ENCODE measurements around the gene SLC8A1.

The SLC8A1 gene

DNA sequence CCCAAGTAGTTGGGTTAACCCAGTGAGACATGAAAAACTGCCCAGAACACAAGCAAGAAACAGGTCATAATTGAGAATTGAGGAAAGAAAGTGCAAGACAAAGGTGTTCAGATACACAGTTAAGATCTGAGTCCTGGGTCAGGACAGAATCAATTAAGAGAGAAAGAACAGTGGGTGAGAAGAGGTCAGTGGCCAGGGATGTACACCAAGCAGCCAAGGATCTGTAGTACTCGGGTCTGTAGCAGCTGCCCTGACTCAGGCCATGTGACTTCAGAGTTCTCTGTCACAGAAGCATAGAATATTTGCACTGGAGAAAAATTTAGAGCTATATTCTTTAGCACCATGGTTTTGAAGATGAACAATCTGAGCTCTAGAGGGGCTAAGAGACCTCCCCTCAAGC, 141.6 kb downstream of the SLC8A1 start:
- DNase-seq (ENCODE audit: low read depth): no peak

DNA sequence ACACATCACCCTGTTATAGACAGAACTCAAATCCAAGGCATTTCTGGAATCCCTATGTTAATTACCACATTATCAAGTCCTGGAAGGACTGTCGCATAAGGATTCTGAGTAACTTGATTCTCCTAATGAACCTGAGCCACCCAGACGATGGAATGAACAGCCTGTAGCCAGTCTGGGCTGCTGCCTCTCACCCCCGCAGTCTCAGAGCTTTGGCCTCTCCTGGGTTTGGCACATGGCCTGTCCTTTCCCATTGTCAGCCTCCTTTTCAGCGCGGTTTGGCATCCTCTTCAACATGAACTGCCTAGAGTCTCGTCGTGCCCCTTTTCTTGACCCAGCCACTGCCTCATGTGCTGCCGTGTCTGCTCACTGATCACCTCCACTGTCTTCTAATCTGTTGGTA, 147.6 kb downstream of the SLC8A1 start:
- DNase-seq (ENCODE audit: low read depth): no peak

- no peak for DNase-seq (ENCODE audit: low read depth)
These were observed 148.1 kb downstream of the SLC8A1 start for GRCh38 chr2:40303746-40304145.

DNA sequence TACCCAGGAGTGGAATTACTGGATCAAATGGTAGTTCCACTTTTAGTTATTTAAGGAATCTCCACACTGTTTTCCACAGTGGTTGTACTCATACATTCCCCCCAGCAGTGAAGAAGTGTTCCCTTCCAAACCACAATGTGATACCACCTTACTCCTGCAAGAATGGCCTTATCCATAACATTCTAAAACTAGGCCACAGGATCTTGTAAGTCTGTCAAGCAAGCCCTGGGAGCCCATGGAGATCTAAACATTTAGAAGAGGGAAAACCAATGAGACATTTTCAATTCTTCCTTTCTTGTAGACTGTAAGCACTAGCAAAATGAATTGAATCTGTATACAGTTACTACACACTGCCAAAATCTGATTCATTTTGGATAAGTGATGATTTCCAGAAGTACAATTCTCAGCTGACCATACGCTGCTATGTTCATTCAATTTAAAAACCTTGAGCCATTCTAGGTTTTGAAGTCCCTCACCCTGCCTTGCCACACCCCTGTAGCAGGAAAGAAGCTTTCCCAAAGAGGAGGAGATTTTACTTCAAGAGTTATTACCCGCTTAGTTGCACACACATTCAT, 149.1 kb downstream of the SLC8A1 start:
- no peak for DNase-seq (ENCODE audit: low read depth)

GRCh38 chr2:40300391-40300790, 151.5 kb downstream of the SLC8A1 start:
- DNase-seq (ENCODE audit: low read depth): no peak

- no peak for DNase-seq (ENCODE audit: low read depth)
These were observed 152.1 kb downstream of the SLC8A1 start for GRCh38 chr2:40299781-40300180.

GRCh38 chr2:40299173-40299572, 152.7 kb downstream of the SLC8A1 start:
- no peak for DNase-seq (ENCODE audit: low read depth)

GRCh38 chr2:40298026-40298425, 153.9 kb downstream of the SLC8A1 start:
- DNase-seq (ENCODE audit: low read depth): no peak

- DNase-seq (ENCODE audit: low read depth): no peak
These were observed 159.6 kb downstream of the SLC8A1 start for GRCh38 chr2:40292291-40292690.

DNA sequence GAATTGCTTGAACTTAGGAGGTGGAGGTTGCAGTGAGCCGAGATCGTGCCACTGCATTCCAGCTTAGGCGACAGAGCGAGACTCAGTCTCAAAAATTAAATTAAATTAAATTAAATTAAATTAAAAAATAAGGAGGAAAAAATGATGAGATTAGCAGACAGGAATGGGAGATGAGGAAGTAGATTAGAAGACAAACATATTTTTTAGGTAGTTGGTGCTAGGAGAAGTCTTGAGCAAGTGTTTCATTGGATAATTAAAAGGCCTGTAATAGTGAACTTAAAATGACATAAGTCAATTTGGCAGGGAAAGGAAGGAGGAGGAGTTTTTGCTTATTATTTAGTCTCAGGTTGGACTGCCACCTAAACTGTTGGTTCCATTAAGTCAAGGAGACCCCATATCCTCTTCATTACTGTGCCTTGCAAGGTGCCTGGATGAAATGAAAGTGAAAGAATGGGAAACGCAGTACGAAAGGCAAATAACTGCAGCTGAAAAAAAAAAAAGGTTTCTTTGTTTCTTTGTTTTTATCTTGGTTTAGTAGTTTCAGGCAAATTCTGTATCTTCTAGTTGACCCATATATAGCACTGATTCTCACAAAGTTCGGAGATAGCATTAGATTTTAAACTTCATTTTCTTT, 162.0 kb downstream of the SLC8A1 start:
- DNase-seq (ENCODE audit: low read depth): no peak

DNA sequence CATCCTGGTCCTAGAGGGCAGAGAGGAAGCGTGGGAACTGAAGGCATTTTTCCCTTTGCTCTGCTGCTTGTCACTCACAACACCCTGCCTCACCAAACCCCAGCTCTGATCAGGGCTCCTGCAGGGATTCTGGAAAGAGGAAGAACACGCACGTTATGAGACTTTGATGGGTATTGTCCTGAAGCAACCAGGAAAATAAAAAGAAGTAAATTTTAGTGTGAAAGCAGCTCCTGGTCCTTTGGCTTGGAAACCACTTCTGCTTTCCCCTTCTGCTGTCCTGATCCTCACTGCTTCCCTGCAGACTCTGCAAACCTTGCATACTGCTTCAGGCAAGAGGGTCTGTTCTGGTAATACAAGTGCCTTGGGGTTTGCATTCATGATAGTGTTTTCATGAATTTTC, 164.1 kb downstream of the SLC8A1 start:
- no peak for DNase-seq (ENCODE audit: low read depth)

GRCh38 chr2:40287195-40287594, 164.7 kb downstream of the SLC8A1 start:
- DNase-seq (ENCODE audit: low read depth): no peak

DNA sequence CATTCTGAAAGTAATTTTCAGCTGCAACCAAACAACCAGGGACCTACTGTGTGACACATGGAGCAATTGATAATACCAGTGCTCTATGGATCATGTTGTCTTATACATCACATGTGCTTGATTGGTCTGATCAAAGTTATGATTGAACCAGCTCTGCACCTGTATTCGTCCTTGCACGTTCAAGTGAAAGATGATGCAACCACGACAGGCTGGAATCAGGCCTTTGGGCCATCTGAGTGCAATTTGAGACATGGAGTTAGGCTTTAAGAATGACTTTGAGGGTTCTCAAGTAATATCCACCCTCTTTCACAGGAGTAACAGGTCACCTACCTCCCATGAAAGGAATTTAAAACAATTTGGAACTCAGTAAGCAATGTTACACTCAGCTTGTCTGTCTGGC, 165.2 kb downstream of the SLC8A1 start:
- no peak for DNase-seq (ENCODE audit: low read depth)

DNA sequence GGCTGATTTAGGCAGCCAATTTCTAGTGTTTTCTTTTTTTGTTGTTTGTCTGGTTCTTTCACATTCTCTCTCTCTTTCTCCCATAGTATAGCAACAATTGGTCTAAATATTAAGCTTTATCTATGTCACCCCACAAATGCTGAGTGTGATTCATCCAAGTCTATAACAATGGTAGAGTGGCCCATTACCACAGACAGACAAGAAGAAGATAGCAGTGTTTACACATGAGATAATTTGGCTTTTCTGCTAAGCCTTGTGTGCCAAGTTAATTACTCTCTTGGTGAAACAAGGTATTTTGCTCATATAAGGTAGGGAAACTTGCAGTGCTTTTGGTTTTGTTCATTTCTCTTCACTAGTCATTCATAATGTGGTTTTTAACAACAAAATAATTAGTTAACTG, 166.5 kb downstream of the SLC8A1 start:
- DNase-seq (ENCODE audit: low read depth): no peak

DNA sequence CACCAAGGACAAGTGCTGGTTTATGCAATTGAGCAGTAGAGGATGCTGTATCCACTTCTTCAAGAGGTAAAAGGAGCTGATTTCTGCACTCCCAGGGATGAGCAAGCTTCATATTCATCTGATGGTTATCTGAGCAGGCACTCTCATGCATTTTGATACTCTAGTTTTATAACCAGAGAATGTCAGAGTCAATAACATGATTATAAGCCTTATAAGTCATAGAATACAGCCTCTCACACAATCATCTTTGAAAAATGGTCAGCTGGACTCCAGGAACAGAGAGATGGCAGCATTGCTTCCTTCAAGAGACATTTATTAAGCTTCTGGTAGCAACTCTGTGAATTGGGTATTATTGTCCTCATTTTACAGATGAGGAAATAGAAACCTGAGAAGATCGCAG, 167.1 kb downstream of the SLC8A1 start:
- no peak for DNase-seq (ENCODE audit: low read depth)

DNA sequence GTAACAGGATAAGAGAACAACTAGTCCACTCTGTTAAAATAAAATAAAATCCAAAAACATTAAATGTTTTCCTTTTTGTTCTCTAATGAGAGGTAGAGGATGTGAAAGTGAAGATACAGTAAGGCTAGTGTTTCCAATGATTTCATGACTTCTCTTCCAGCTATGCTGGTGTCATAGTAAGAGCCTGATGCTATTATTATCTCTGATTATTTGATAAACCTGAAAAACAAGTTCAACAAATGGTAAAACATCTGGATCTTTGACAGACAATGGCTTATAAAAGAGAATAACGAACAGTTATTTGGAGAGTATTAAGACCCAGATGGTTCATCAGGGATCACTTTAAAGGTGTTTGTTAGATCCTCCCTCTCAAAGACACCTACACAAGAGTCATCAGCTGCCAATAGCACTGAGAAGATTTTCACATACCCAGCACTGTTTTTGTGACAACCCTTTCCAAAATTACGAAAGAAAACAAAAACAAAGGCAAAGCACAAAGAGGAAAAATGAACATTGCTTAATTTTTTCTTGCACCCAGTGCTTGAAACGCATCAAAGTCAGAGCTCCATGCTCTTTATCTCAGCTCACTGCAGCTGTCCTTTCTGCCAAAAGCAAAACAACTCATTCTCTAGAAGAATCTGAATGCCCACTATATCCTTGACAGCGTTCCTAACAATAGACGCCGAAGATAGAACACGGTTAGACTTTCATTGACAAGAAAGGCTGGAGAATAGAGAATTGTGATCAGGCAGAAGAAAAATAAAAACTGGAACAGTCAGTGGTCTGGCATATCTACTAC, 168.6 kb downstream of the SLC8A1 start:
- no peak for DNase-seq (ENCODE audit: low read depth)

- no peak for DNase-seq (ENCODE audit: low read depth)
These were observed 169.5 kb downstream of the SLC8A1 start for GRCh38 chr2:40282428-40282827.

DNA sequence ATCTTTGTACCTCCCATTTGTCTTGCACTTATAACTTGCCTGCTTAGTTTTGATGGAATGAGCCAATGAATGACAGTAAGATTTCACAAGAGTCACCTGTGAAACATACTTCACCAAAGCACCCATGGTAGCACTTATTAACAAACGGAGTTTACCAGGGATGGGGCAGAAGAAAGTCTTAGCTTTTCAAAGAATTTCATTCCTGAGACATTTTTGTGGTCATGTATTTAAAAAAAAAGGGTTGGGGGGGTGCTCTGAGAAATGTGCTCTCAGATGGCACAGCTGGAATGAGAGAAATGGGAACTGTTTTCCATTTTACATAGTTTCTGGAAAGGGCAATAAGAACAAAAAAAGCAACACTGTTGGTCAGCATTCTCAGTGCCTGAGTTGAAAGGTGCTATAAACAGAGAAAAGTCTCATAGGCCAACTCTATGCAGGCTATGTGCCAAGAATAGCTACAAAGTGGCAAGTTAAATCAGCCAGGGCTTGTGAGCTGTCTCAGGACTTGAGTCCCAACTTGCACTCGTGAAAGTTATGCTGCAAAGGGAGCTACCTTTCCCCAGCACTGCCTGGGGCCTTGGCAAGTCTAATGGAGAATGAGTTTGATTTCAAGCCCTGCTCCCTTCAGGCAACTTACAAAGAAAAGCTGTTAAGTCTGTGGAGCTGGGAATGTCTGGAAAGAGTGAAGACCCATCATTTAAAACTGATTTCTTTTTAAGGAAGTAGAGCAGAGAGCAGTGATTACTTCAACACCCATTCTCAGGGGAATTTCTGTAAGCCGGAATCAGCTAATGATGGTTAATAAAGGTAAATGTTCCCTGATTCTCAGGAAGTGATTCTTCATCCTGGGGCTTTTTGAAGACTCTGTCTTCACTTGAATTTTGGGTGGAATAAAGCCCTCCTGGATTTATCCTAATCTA, 170.6 kb downstream of the SLC8A1 start:
- no peak for DNase-seq (ENCODE audit: low read depth)

DNA sequence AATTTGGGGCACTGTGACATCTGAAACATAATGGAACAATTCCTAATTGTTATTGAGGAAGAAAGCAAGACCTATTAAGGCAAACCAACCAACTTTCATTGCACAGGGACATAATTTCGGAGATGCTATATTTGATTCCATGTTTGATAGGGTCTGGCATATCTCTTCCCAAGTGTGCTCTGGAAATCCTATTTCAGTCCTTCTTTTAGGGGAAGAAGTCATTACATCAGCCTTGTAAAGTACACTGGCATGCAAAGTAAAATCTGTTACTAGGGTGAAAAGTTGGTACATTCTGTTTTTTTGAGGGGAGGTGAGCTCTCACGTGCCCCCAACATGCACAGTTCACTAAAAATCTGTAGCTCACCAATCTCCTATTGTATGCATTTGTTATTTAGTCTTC, 172.4 kb downstream of the SLC8A1 start:
- DNase-seq (ENCODE audit: low read depth): no peak

DNA sequence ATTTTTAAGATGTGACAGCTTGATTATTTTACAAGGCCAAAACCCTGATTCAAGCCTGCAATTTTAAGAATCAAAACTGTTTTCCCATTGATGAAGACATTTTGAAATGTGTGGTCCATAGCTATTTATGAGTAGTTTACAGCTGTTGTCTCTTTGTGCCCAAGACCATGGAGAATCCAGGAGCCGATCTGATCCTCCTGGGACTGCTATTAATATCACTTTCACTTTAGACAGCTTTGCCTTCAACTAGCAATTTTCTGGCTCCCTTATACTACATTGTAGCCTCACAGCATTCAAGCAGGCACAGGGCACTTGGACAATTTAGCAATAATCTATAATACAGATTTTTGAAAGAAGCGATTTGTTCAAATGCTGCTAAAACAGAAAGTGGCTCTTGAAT, 172.9 kb downstream of the SLC8A1 start:
- DNase-seq (ENCODE audit: low read depth): no peak

- DNase-seq (ENCODE audit: low read depth): no peak
These were observed 175.8 kb downstream of the SLC8A1 start for GRCh38 chr2:40276076-40276475.

DNA sequence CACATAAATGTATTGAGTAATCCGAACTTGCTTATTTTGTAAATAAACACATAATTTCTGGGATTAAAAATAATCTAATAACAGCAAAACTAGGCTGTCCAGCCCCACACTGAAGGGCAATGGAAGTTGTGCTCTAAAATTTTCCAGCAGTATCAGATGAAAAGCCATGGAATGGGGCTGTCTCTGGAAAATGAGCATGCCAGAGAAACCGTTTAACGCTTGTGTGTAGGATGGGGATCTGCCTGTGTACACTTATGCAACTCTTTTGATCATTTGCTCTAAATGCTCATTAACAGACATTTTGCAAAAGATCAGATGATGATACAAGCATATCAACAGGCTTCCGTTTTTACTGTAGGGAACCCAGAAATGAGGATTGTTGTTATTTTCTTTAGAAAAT, 177.6 kb downstream of the SLC8A1 start:
- DNase-seq (ENCODE audit: low read depth): no peak

Measured in activated T-cell treated with anti-CD3 and anti-CD28 coated beads for 1 hour (primary cell).